Nephron progenitor cell (in vitro differentiated cells): ENCODE data around the gene OPHN1.

Experiments
- DNase-seq: peaks from one replicate; pipeline ENCODE4 v3.0.0; 2021
- H3K27ac Mint-ChIP-seq: 2 replicates; pipeline ENCODE4 v1.8.0; 2021; ENCODE audit warnings: mild to moderate bottlenecking, moderate library complexity, mixed read lengths
- H3K27me3 Mint-ChIP-seq: 2 replicates; pipeline ENCODE4 v1.8.0; 2021; ENCODE audit warnings: mild to moderate bottlenecking, low read depth, mixed read lengths; ENCODE audit not compliant: poor library complexity
- H3K36me3 Mint-ChIP-seq: 2 replicates; pipeline ENCODE4 v1.8.0; 2021; ENCODE audit warnings: low read depth, mixed read lengths
- H3K4me1 Mint-ChIP-seq: 2 replicates; pipeline ENCODE4 v1.8.0; 2021; ENCODE audit warnings: mixed read lengths
- H3K4me3 Mint-ChIP-seq: 2 replicates; pipeline ENCODE4 v1.8.0; 2021; ENCODE audit warnings: mild to moderate bottlenecking, moderate library complexity, mixed read lengths
- H3K9me3 Mint-ChIP-seq: 2 replicates; pipeline ENCODE4 v1.8.0; 2021; ENCODE audit warnings: mild to moderate bottlenecking, moderate library complexity, mixed read lengths
- CTCF ChIP-seq: fragments of 200-600 bp; sonication (generic); IDR thresholded peaks from 2 replicates; pipeline ENCODE4 v1.5.0; 2021; ENCODE audit warnings: antibody characterized with exemption

OPHN1 gene

GRCh38 chrX:68443155-68443868 is 10.0 kb upstream of the OPHN1 start:
- H3K36me3 Mint-ChIP-seq: no peaks in the 10 kb centered on the region
- no peak for DNase-seq
- TF ChIP-seq CTCF: no peak
- peaks cover 2% of the 10 kb centered on the region for H3K27me3 Mint-ChIP-seq
- no peaks in the 10 kb centered on the region for H3K4me1 Mint-ChIP-seq
- H3K9me3 Mint-ChIP-seq: peaks cover 34% of the 10 kb centered on the region
- no peak overlapping the region for H3K27ac Mint-ChIP-seq
- H3K4me3 Mint-ChIP-seq: no peak overlapping the region

DNA sequence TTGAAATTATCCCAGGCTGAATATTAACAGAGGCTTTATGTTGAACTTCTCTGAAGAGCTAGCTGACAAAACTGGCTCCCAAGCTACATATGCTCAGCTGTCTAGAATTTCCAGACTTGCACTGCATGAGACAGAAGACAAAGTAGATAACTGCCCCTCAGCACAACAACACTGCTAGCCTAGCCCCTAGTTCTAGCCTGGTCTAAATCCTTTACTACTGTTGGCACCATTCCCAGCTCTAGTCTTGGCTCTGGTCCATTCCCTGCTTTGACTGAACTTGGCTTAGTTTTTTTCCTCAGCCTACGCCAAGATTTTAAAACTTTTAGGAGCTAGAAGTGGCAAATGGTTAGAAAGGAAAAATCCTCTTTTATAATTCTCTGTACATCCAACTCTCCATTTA is 7.6 kb upstream of the OPHN1 start:
- no peak for TF ChIP-seq CTCF
- Mint-ChIP-seq H3K9me3 (peaks cover 35% of the 10 kb centered on the region), H3K27me3 (no peaks in the 10 kb centered on the region), H3K4me1 (no peaks in the 10 kb centered on the region), H3K27ac (no peak overlapping the region), H3K4me3 (no peak overlapping the region), H3K36me3 (no peaks in the 10 kb centered on the region)
- DNase-seq: no peak

DNA sequence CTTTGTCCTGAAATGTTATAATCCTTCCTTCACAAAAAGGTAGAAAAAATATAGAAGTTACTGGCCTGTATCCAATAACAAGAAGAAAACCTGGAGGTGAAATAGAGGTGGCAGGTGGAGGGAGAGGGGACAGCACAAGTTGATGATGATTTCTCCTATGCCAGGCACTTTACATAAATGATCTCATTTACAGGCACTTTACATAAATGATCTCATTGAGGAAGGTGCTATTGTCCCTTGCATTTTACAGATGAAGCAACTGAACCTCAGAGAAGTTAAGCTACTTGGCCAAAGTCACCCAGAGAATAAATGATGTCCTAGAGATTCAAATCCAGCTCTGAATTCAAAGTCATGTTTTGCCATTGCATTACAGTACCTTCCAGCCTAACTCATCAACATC is 7.1 kb upstream of the OPHN1 start:
- H3K4me1 Mint-ChIP-seq: no peaks in the 10 kb centered on the region
- peaks cover 31% of the 10 kb centered on the region for H3K9me3 Mint-ChIP-seq
- no peaks in the 10 kb centered on the region for H3K27me3 Mint-ChIP-seq
- TF ChIP-seq CTCF: no peak
- no peak for DNase-seq
- no peak overlapping the region for H3K4me3 Mint-ChIP-seq
- no peak overlapping the region for H3K27ac Mint-ChIP-seq
- no peaks in the 10 kb centered on the region for H3K36me3 Mint-ChIP-seq

- TF ChIP-seq CTCF: no peak
- DNase-seq: no peak
- Mint-ChIP-seq H3K4me1 (peaks cover 6% of the 10 kb centered on the region), H3K9me3 (peaks cover 35% of the 10 kb centered on the region), H3K27me3 (peaks cover 3% of the 10 kb centered on the region), H3K4me3 (no peak overlapping the region), H3K36me3 (no peaks in the 10 kb centered on the region), H3K27ac (no peak overlapping the region)
Measured at GRCh38 chrX:68439341-68439740, 6.0 kb upstream of the OPHN1 start.

DNA sequence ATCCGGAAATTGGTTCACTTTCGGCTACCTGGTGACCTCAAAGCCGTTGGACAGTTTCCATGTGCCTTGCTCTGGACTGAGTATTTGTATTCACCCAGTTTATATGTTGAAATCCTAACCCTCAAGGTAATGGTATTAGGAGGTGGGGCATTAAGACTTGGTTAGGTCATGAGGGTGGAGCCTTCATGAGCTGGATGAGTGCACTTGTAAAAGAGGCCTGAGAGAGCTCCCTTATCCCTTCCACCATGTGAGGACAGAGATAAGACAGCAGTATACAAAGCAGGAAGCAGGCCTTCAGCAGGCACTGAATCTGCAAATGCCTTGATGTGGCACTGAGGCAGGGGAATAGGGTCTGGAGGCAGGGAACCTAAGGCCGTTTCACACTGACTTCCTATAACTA is 5.3 kb upstream of the OPHN1 start:
- Mint-ChIP-seq H3K4me3 (no peak overlapping the region), H3K36me3 (no peaks in the 10 kb centered on the region), H3K27me3 (peaks cover 3% of the 10 kb centered on the region), H3K4me1 (peaks cover 10% of the 10 kb centered on the region), H3K27ac (no peak overlapping the region), H3K9me3 (peaks cover 40% of the 10 kb centered on the region)
- no peak for DNase-seq
- TF ChIP-seq CTCF: no peak

- peaks cover 3% of the 10 kb centered on the region for H3K27me3 Mint-ChIP-seq
- no peak for DNase-seq
- peaks cover 25% of the 10 kb centered on the region for H3K4me1 Mint-ChIP-seq
- H3K4me3 Mint-ChIP-seq: peak overlapping the region; percentile 89
- H3K36me3 Mint-ChIP-seq: peaks cover 14% of the 10 kb centered on the region
- H3K9me3 Mint-ChIP-seq: peaks cover 42% of the 10 kb centered on the region
- no peak for TF ChIP-seq CTCF
- H3K27ac Mint-ChIP-seq: no peak overlapping the region
Measured at GRCh38 chrX:68433981-68434299, 645 bp upstream of the OPHN1 start.
